Activated CD4-positive, CD25-positive, alpha-beta regulatory T cell treated with anti-CD3 and anti-CD28 coated beads, Interleukin-2, amount 50 U/mL, for 16 hours (primary cell): Measurements from ENCODE around the gene CRABP2.

ENCODE experiments used
- DNase-seq: peaks from one replicate; pipeline ENCODE4 v3.0.0-alpha.2; 2020; ENCODE audit warnings: low read depth, low spot score

The CRABP2 gene

DNA sequence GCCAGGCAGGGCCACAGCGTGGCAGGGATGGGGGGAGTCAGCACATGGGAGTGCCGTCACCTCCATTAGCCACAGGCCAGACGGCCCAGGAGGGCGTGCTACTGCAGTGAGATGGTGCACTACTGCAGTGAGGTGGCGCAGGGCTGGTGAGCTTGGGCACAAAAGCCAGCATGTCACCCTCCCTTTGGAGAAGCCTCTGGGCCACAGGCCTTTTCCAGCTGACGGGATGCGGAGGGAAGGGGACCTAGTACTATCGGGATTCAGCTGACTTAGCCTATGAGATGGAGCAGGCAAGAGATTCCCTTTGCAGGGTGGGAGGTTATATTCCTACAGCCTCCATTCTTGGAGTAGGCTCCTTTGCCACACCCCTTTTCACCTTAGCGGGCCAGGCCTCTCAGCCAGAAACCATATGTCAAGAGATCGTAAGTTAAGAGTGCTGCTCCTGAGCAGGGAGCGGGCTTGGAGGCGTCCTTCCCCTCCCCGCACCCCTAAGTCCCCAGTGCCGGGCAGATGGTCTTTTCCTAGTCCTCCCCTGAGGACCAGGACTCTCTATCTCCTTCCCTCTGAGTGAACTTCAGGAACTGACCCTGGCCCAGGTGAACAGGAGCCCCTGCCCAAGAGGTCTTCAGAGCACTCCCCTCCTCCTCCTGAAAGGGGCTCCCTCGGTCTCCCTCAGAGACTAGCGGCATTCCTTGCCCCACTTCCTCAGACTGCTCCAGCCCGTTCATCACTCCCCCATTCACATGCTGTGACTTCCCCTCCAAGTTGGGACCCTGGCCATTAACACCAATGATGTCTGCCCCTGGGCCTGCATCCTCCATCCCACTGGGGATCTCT, 36.4 kb downstream of the CRABP2 start:
- no peak for DNase-seq

DNA sequence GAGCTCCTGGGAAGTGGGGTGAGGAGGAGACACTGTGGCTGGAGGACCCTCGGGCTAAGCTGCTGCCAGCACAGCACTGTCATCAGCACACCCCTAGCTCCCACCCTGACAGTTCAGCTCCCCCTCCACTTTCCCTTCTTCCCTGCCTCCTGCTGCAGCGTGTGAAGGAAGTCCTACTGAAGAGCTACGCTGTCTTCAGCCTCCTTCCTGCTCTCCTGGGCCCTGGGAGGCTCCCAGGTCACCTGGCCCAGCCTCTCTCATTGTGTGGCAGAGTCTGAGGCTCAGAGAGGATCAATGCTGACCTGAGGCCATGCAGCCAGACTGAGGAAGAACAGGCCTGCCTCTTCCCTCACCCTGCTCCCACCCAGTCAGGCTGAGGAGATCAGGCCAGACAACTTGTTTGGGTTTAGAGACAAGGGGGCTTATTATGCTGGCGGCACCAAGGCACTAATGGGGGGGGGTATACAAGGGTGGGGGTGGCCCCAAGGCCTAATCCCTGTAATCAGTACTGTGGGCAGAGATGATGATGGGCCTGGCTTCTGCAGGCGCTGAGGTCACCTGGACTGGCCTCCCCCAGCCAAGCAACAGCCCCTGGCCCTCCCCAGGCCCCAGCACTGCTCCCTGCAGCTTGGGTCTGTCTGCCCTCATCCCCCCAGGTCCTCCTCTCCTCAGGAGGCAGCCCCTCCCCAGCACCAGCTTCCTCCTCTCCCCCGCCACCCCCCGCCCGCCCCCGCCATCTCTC, 37.2 kb downstream of the CRABP2 start:
- DNase-seq, result no peak

DNA sequence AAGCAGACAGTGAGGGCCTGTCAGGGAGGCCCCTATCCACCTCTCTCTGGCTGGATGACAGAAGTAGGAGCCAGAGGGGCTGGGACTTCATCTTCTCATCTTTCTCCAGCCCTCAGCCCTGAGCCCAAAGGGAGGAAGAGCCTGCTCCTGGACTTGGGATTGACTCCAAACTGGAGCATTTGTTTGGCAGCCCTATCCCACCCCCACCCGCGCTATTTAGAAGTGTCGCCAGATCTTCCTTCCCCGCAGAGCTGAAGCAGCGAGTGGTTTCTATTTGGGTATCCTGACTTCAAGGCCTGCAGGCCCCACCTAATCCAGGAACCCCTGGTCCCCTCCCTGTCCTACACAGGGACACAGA, 37.8 kb downstream of the CRABP2 start:
- no peak for DNase-seq

DNA sequence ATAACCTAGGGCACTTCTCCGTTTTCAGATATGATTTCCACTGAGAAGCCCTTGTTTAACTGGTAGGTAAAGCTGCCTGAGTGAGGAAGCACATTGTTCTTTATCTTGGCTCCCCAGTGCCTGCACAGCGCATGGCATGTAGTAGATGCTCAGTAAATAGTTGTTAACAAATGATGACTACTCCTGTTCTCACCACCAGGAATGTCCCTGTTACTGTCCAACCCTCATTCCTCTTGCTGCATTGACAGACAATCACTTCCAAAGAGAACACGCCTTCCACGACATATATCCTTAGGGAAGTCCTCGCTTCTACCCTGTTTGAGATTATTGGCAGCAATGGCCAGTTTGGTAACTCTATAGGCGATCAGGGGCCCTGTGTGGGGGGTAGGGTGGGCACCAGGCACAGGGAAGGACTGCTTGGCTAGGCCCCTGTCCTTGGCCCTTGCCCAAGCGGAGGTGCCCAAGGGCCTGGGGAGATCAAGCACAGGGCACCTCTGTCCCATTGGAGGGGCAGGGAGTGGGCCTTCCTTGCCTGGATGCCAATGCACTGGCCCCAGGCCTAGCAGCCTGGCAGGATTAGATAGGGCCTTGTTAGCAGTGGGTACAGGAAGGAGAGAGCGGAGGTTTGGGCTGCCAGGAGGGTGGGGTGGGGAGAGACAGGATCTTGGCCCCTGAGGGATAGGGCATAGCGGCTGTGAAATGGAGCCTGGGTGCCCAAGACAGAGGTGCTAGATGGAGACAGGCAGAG, 38.3 kb downstream of the CRABP2 start:
- DNase-seq, result no peak

DNA sequence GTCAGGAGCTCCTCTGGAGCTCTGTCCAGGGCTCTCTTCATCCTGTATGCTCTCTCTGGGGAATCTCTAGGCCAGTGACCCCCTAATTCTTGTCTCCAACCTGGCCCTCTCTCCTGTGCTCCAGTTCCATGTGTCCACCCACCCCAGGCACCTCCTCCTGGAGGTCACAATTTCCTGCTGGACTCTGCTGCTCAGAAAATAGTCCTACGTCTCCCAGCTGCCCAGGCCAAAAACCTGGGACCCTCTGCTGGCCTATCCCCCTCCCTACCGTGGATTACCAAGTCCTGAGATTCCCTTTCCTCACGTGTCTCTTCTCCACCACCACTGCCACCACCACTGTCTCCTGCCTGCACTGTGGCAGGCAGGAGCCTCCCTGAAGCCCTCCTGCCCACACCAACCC, 39.8 kb downstream of the CRABP2 start:
- DNase-seq, result no peak

DNA sequence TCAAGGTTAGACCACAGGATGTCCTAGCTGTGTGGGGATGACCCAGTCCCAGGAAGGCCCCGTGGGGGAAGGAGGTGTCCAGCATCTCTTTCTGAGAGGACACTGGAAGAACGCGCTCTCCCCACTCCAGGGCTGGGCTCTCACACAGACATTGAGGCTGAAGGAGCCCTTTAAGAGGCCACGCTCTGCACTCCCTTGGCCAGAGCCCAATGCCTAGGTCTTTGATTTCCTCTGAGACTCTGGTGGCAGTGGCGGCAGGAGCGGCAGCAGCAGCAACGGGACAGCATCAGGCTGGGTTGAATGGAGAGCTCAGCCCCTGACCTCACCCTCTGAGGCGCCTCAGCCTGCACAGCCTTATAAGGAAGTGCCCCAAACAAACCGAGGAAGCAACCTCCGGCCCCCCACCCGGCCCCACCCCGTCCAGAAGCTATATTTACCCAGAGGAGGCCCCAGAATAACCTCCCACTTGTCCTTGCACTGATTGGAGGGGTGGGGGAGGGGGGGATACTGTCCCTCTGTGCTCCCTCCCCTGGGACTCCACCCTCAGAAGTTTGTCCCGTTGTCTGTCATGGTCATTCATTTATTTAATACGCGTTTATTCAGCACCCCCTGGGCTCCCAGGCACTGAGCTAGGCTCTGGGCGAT, 40.5 kb downstream of the CRABP2 start:
- DNase-seq, result no peak

DNA sequence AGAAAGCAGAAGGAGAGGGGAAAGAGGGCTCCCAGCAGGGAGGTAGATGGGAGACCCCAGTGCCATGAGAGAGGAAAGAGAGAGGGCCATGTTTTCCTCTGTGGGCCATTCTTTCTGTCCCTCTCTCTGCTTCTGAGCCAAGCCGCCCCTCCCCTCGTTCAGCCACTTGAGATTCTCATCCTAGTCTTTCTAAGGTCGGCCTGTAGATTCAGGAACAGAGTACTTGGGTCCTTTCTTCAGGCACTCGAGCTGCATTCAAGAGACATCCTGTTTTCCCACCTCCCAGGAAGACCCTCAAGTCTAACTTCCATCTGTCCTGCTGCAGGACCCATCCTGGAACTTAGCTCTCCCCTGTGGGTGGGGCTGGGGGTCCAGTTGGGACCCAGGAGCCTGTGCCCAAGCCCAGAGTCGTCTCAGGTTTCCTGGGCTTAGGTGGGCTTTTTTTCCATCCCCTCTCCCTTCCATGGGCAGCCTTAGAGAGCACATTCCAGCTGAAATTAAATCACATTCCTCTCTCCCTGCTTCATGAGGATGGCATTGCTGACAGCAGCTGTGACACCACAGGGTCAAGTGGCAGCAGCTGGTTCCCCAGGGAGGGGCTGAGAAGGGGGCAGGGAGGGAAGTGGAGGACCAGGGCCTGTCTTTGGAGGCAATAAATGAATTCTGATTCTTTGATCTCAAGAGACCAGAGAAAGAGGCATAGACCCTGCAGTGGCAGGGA, 41.2 kb downstream of the CRABP2 start:
- DNase-seq, result no peak

DNA sequence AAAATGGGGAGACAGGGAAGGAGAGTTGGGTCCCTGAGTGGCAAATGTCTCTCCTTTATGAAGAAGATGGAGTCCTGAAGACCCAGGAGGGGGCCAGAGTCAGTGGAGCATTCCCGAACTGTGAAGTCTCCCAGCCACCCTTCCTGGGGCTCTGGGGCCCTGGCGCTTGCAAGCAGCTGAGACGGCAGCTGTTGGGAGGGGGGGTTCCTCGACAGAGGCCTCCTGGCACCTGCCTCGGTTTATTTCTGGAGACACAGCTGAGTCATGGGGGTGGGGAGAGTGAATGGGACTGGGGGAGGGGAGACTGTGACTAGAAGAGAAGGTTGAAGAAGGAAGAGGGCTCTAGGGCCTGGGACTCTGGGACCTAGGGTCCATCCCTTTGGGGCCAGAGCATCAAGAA, 42.2 kb downstream of the CRABP2 start:
- DNase-seq, result no peak

DNA sequence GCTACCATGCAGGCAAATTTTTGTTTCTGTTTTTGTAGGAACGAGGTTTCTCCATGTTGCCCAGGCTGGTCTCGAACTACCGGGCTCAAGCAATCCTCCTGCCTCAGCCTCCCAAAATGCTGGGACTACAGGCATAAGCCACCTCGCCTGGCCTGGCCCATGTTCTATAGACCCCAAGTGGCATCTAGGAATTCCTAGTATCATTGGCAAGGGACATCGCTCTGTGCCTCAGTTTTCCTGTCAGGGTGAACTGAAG, 42.7 kb downstream of the CRABP2 start:
- no peak for DNase-seq

DNA sequence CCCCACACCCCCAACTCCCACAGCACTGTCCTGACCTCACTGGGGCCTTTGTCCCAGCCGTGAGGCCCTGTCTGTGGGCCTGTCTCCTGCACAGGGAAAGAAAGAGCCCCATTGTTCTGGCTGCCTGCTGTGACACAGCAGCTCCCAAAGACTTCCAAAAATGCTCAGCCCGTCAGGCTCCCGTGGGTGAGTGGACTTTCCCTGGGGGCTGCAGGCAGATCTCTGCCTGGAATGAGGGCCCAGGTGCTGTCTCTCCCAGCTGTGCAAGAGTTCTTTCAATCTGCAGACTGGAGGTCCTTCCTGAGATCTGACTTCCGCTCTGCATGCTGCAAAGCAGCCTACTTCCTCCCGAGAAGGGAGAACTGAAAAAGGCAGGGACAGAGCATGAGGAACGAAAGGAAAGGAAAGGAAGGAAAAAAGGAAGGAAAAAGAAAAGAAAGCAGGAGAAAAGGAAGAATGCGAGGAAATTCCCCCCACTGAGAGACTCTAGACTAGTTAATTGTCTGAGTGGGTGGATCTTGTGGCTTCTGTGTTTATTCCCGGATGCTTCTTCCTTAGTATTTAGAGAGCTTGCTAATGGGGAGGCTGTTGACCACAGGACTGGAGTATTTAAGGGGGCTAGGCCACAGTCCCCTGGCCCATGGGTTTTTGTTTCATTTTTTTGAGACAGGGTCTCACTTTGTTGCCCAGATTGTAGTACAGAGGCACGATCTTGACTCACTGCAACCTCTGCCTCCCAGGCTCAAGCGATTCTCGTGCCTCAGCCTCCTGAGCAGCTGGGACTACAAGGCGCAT, 43.2 kb downstream of the CRABP2 start:
- no peak for DNase-seq

DNA sequence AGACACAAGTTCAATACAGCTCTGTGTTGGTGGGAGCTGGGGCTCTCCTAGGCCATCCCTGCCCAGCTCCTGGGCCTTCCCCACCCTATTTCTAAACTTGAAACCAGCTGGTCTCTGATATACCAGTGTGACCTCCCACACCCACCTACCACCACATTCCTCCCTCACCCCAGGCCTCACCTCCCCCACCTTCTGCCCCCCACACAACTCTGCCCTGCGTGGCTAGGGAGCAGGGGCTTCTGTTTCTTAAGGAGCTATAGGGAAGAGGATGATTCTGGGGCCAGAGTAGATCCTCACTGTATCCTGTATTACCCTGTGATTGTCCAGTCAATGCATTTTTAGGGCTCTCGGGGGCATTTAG, 44.7 kb downstream of the CRABP2 start:
- no peak for DNase-seq

DNA sequence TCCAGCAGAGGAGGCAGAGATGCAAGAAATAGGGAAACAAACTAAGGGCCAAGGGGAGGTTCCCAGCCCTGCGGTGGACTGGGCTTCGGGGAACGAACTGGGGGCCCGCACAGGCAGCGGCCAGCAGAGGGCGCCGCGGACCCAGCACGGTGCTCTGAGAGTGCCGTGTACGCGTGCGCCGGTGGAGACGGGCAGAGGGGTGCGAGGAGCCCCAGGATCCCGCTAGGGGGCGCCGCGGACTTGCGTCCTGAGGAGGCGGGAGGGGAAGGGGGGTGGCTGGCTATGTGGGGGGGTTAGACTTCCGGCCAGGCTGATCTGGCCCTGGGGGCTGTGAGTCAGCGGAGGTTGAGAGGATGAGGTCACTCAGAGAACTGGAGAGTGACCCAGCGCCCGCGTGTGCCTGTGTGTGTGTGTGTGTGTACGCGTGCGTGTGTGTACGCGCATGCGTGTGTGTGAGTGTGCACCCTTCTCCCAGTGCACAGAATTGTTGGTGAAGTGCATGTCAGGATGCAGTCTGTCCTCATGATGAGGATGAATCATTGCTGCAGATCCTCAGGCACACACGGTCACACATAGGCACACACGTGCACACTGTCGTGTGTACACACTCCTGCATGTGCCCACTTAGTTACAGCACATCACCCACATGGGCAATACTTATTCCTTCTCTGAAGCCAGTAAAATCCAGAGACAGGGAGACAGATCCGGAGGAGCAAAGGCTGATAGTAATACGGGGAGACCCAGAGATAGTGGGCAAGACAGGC, 45.2 kb downstream of the CRABP2 start:
- DNase-seq, result peak; percentile 77

DNA sequence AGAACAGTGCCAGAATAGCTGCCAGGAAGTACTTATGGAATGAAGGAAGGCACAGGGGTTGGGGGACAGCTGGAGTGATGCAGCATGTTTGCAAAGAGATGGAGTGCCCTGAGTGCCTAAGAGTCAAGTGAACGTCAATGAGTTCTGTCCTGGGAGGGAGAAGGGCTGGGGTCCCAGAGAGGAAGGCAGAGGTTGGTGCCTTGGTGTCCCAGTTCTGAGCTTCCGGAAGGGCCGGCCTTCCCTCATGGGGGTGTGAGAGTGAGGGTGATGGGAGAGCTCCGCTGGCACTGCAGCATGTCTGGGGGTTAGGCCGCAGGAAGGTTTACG, 45.8 kb downstream of the CRABP2 start:
- DNase-seq, result no peak

DNA sequence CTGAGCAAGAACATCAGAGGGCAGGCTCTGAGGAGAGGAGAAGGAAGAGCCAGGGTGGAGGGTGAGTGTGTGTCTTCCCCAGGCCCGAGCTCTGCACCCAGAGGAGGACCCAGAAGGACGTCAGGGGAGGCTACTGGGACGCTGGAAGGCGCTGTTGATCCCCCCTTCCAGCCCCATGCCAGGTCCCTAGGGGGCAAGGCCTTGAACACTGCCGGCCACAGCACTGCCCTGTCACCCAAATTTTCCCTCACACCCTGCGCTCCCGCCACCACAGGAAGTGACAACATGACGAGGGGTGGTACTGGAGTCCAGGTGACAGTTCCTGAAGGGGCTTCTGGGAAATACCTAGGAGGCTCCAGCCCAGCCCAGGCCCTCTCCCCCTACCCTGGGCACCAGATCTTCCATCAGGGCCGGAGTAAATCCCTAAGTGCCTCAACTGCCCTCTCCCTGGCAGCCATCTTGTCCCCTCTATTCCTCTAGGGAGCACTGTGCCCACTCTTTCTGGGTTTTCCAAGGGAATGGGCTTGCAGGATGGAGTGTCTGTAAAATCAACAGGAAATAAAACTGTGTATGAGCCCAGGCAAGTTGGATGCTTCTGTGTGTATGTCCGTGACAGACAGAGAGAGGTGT, 46.3 kb downstream of the CRABP2 start:
- DNase-seq, result no peak

DNA sequence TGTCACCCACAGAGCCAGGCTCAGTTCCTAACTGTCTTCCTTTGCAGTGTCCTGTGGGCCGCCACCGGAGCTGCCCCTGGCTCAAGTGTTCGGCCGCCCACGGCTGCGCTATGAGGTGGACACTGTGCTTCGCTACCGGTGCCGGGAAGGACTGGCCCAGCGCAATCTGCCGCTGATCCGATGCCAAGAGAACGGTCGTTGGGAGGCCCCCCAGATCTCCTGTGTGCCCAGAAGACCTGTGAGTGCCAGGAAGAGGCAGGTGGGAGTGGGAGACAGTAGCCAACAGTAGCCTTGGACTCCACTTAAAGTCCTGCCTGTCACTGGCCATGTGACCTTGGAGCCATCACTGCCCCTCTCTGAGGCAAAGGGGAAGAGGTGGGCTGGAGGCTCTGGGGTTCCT, 46.9 kb downstream of the CRABP2 start:
- no peak for DNase-seq

DNA sequence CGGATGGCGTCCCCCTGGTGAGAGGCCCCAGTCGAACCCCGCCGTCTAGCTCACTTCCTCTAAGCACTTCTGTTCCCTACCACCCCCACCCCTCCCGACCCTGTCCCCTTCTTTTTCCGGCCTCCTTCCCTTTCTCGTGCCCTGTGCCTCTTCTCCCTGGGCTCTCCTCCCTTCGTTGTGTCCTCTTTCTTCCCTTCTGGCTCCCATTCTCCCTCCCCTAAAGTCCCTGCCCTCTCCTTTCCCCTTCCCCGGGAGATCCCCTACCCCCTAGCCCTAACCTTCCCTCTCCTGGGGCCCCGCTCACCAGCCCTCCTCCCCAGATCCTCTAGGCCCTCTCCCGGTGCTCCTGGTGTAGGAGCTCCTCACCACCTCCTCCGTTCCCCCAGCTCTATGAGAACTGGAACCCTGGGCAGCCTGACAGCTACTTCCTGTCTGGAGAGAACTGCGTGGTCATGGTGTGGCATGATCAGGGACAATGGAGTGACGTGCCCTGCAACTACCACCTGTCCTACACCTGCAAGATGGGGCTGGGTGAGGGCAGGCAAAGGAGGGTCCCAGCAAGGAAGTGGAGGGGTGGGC, 47.6 kb downstream of the CRABP2 start:
- no peak for DNase-seq

DNA sequence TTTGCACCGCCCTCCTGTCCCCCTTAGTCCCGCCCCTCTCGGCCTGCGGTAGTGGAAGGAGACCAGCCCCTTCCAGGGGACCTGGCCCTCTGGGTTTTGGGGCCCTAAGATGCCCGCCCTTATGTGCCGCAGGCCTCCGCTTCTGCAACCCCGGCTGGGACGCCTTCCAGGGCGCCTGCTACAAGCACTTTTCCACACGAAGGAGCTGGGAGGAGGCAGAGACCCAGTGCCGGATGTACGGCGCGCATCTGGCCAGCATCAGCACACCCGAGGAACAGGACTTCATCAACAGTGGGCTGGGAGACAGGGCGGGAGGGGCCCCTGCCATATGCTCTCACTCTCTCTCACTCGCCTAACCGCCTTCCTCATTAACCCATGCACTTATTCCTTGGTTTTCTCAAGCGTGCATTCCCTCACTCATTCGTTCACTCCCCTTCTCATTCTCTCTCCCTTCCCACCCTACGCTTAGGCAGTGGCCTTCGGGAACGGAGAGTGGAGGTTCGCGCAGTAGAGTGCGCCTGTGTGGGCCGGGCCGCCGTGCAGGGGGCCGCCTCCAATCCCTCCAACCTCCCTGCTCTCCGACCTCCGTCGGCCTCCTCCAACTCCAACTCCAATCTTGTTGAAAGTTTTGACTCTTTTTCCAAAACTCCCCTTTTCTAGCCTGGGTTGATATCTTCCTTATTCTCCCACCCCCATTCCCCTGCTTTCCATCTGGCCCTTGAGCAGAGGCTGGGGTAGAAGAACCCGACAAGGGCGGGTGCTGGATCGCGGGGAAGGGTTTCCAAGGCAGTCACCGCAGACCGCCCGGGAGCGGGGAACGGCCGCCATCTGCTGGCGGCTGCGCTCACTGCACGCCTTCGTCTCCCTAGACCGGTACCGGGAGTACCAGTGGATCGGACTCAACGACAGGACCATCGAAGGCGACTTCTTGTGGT, 48.3 kb downstream of the CRABP2 start:
- peak; percentile 38 for DNase-seq

DNA sequence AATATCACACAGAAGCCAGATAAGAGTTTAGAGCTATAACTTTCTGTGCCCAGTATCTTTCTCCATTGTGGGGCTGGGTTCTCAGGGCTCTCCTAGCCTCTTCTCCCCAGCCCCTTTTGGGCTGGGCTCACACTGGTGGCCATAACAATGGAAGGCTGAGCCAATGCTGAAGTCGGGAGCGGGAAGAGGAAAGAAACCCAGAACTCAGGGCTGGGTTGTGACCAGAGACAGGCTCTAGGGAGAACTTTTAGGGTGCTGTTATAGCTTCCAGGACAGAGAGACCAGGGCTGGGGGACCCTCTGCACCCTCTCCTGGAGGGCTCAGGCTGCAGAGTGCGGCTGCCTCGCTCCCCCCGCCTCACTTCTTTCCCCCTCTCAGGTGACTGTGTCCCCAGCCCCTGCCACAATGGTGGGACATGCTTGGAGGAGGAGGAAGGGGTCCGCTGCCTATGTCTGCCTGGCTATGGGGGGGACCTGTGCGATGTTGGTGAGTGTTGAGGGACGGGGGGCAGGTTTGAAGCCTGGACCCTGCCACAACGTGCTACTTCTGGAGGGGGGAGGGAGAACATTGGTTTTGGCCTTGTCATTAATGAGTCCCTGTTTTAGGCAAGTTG, 49.4 kb downstream of the CRABP2 start:
- no peak for DNase-seq
